M059J (cell line): Measurements from ENCODE around the gene SEC31B. TPM values are rescaled to one million over a fixed set of nuclear protein-coding genes. Genes with fewer than 3 reads are reported as not detected.

Experiments used
- DNase-seq: peaks from one replicate; pipeline ENCODE4 v3.0.0-alpha.2; 2012; ENCODE audit warnings: low read depth
- total RNA-seq: library from RNA; depleted of rRNA; stranded (reverse); fragments of >200 nt; shearing (Covaris generic); gene quantifications from 2 replicates; pipeline ENCODE4 v1.2.3, GENCODE V29; 2014; rRNA removed

Gene SEC31B
- total RNA-seq, 1 experiment from 2014 or later, result 0.34 TPM

- no peak for DNase-seq
Observed at GRCh38 chr10:100447663-100448062, 72.0 kb downstream of the SEC31B start.

GRCh38 chr10:100446130-100446761, 73.4 kb downstream of the SEC31B start:
- no peak for DNase-seq

- DNase-seq, result no peak
Observed at GRCh38 chr10:100442548-100442947, 77.1 kb downstream of the SEC31B start.

- DNase-seq, result no peak
Observed at GRCh38 chr10:100438674-100439315, 80.9 kb downstream of the SEC31B start.

Other genes starting within 250 kb of the SEC31B start
- 45.6 and 58.3 TPM in 2 replicates for gene BLOC1S2, start 233.2 kb downstream of the SEC31B start, total RNA-seq
- not detected in 2 replicates for gene PKD2L1, start 189.6 kb downstream of the SEC31B start, total RNA-seq
- gene SCD, start 172.6 kb downstream of the SEC31B start, total RNA-seq, result 216 and 263 TPM in 2 replicates
- not detected in 2 replicates for gene WNT8B, start 56.9 kb downstream of the SEC31B start, total RNA-seq
- 184 and 205 TPM in 2 replicates for gene NDUFB8, start 10.0 kb upstream of the SEC31B start, total RNA-seq
- gene HIF1AN, start 16.1 kb upstream of the SEC31B start, total RNA-seq, result 5.4 and 8.0 TPM in 2 replicates
- gene PAX2, start 225.7 kb upstream of the SEC31B start, total RNA-seq, result 0.30 TPM in 1 of 2 replicates, not detected in the other